Measurements from ENCODE around the gene TOMT. TPM values are rescaled to one million over a fixed set of nuclear protein-coding genes. Genes with fewer than 3 reads are reported as not detected.

The TOMT gene
- total and polyA plus RNA-seq, 2 experiments from 2014 or later: not detected

DNA sequence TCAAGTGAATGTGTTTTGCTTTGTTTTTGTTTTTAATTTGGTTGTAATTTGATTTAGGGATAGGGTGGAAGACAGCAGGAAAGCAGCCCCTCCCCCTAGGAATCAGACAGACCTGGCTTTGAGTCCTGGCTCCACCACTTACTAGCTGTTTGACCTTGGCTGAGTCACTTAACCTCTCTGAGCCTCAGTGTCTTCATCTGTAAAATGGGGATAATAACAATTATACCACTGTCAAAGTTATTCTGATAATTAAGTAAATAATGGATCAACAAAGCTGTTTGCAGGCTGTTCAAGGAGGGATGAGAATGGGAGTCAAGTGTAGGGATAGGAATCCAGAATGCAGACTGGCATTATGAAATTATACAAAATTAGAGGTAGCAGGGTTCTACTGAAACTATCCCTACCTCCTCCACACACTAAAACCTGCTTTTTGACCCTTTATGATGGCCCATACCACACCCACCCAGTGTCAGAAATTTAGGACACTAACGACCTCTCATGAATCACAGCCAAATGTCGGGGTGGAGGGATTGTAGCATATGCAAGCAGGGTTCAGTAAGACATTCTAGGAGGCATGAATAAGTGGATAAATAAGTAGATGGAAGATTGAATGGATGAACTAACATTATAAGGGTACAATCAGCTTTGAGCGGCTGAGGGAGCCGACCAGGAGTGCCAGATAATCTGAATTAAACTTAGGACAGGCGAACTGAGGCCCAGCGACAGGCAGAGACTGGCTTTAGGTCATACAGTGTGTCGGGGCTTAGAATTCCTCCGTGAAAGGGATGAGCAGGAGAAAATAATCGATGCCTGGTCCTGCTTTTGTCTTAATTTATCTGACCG is 5.8 kb downstream of the TOMT start:
- H3K27ac ChIP-seq: peak overlapping the region; percentile 98
- no peaks in the 10 kb centered on the region for H3K27me3 ChIP-seq
- H3K4me3 ChIP-seq: peak overlapping the region; percentile 40
- DNase-seq (ENCODE audit: low read depth in 1 of 2, low spot score in 1 of 2): no peak
- peaks cover 7% of the 10 kb centered on the region for H3K4me1 ChIP-seq (ENCODE audit: low read depth)
- no peaks in the 10 kb centered on the region for H3K9me3 ChIP-seq (ENCODE audit: low read depth)
- no peak for TF ChIP-seq CTCF (IDR thresholded peaks at IDR 0.05; ENCODE audit: low read depth, low read length)
- no peaks in the 10 kb centered on the region for H3K36me3 ChIP-seq

GRCh38 chr11:72112143-72112977 is 6.6 kb downstream of the TOMT start, which contains the start of gene ANAPC15:
Gene ANAPC15 (minus strand): TSS chr11:72112695. CDS start chr11:72111276, 1,419 bp downstream.
- Histone ChIP-seq H3K4me1 (ENCODE audit: low read depth) (peaks cover 7% of the 10 kb centered on the region), H3K36me3 (no peaks in the 10 kb centered on the region), H3K27ac (peak within 1 kb of the TSS; percentile 98), H3K27me3 (no peaks in the 10 kb centered on the region), H3K4me3 (peak within 1 kb of the TSS; percentile 44), H3K9me3 (ENCODE audit: low read depth) (no peaks in the 10 kb centered on the region)
- peak; percentile 99 to 100 for DNase-seq (ENCODE audit: low read depth in 1 of 2, low spot score in 1 of 2)
- TF ChIP-seq CTCF (IDR thresholded peaks at IDR 0.05; ENCODE audit: low read depth, low read length): no peak

DNA sequence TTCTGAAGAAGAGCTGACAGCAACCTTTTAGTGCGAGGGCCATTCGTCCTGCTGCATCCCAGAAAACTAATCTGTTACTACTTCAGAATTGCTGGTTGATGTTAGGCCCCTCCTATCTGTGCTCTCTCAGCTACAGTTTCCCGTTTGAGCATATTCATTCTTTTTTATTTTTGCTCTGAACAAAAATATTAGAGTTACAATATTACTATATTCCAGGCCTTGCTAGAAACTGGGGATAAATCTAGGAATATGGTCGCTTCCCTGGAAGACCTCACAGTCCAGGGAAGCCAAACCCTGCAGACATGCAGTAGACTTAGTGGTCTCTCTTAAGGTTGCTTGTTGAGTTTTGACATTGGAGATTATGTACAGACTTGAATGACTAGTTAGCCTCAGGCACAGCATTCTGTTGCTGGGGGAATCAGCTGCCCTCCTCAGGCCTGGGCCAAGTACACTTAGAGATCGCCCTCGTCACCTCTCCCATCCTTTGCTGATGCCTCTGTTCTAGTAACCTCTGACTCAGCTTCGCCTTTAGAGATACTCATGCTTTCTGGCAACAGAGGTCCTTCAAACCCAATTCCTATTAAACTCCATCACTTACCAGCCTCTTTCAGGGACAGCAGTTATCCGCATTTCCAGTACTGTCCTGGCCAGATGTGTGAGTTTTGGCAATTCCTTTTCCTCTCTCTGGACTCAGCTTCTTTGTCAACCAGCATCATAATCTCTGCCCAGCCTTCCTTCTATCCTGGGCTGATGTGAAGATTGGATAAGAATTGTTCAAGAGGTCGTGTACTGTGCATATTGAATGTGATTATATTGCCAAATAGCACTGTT is 7.5 kb downstream of the TOMT start:
- no peak for TF ChIP-seq CTCF (IDR thresholded peaks at IDR 0.05; ENCODE audit: low read depth, low read length)
- H3K27ac ChIP-seq: peak overlapping the region; percentile 98

GRCh38 chr11:72114570-72114969 is 8.8 kb downstream of the TOMT start:
- Histone ChIP-seq H3K4me1 (ENCODE audit: low read depth) (peaks cover 7% of the 10 kb centered on the region), H3K36me3 (no peaks in the 10 kb centered on the region), H3K27ac (no peak overlapping the region), H3K9me3 (ENCODE audit: low read depth) (no peaks in the 10 kb centered on the region), H3K27me3 (no peaks in the 10 kb centered on the region), H3K4me3 (no peak overlapping the region)
- TF ChIP-seq CTCF (IDR thresholded peaks at IDR 0.05; ENCODE audit: low read depth, low read length): no peak
- no peak for DNase-seq (ENCODE audit: low read depth in 1 of 2, low spot score in 1 of 2)

More for the DNA sequence above, 7.5 kb downstream of the TOMT start:
- DNase-seq (ENCODE audit: low read depth in 1 of 2, low spot score in 1 of 2): no peak
- Histone ChIP-seq H3K27me3 (no peaks in the 10 kb centered on the region), H3K4me3 (peak overlapping the region; percentile 44), H3K36me3 (no peaks in the 10 kb centered on the region), H3K4me1 (ENCODE audit: low read depth) (peaks cover 7% of the 10 kb centered on the region), H3K9me3 (ENCODE audit: low read depth) (no peaks in the 10 kb centered on the region)

All from cardiac muscle cell (in vitro differentiated cells and primary cell).